HG03045 (cell line): ENCODE data around the gene IQCB1.
"Not testable (repeated sequence)": the region's sequence is repeated elsewhere in the genome, so short reads cannot be mapped to it uniquely, and the experiment has no call there.

ENCODE experiments used
- ATAC-seq: cut with Tn5 transposase; IDR thresholded peaks from one replicate; pipeline ENCODE4 v1.9.1; 2021; ENCODE audit warnings: mild to moderate bottlenecking, moderate library complexity; ENCODE audit not compliant: unreplicated experiment

The IQCB1 gene, protein sequence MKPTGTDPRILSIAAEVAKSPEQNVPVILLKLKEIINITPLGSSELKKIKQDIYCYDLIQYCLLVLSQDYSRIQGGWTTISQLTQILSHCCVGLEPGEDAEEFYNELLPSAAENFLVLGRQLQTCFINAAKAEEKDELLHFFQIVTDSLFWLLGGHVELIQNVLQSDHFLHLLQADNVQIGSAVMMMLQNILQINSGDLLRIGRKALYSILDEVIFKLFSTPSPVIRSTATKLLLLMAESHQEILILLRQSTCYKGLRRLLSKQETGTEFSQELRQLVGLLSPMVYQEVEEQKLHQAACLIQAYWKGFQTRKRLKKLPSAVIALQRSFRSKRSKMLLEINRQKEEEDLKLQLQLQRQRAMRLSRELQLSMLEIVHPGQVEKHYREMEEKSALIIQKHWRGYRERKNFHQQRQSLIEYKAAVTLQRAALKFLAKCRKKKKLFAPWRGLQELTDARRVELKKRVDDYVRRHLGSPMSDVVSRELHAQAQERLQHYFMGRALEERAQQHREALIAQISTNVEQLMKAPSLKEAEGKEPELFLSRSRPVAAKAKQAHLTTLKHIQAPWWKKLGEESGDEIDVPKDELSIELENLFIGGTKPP

DNA sequence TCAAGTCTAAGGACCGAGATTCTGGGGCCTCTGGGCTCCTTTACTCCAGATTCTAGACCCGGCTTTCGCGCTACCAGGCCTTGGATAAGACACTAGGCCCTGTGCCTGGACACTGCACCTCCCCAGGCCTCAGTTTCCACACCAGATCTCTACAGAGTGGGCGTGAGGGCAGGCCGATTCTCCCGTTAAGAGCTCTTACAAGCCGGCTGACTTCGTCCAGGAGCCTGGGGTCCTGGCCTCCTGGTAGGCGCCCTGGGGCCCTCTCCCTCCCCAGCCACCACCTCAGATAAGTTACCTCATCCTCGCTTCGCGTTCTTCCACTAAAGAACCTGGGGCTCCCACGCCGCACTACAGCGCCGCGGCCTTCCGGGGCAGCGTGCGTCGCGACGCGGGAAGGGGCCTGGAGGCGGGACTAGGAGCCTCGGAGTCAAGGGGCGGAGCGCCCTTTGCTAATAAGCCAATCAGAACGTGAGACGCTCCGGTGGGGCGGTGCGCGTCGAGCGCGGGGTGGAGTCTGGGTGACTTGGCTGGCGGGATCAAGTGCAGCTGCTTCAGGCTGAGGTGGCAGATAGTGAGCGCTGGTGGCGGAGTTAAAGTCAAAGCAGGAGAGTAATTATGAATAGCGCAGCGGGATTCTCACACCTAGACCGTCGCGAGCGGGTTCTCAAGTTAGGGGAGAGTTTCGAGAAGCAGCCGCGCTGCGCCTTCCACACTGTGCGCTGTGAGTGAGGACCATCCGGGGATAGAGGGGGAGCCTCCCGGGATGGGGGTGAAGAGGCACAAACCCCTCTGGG is at the start of gene IQCB1, which contains the start of gene EAF2:
Gene IQCB1 (minus strand): TSS at position 390 of the 794 bp plus-strand sequence. CDS start 6,100 bp downstream, outside the sequence.
Gene EAF2 (plus strand): TSS at position 539 of the 794 bp plus-strand sequence. CDS start 77 bp downstream, at position 616.
- ATAC-seq = peak; percentile 98

DNA sequence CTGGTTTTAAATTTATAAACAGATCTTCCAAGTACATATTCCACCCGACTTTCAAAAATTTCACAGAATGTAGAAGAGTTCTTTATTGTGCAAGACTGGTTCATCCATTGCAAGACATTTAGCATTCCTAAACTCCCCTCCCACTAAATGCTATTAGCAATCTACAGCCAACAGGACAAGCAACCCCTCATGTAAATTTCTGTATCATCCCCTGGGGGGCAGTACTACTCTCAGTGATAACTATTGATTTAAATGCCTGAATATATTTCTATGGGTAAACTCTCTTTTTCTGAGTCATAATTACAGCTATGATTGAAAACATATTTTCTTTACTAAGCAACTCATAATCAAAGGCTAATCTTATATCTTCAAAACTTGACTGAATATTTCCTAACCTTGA is 48.6 kb upstream of the IQCB1 start:
- ATAC-seq = no peak

DNA sequence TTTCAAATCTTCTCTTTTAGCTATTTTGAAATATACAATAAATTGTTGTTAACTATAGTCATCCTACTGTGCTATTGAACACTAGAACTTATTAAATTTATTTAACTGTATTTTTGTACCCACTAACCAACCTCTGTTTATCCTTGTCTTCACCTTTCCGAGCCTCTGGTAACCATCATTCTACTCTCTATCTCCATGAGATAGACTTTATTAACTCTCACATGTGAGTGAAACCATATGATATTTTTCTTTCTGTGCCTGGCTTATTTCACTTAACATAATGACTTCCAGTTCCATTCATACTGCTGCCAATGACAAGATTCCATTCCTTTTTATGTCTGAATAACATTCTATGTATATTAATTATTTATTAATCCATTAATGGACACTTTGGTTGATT is 43.6 kb upstream of the IQCB1 start:
- ATAC-seq = no peak

DNA sequence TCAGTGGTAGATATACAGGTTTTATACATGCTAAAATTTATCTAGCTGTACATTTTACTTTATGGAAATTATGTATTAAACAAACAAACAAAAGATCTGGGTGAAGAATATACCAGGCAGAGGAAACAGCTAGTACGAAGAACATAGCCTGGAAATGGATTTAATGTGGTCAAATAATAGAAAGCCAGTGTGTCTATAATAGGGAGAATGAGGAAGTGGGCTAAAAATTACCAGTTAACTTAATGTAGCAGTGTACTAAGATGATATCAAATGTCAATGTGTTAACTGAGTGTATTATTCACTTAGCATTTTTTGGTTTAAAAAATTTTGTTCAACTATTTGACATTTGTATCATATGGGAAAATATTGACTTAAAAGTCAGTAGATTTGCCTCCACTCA is 36.6 kb upstream of the IQCB1 start:
- no peak for ATAC-seq

DNA sequence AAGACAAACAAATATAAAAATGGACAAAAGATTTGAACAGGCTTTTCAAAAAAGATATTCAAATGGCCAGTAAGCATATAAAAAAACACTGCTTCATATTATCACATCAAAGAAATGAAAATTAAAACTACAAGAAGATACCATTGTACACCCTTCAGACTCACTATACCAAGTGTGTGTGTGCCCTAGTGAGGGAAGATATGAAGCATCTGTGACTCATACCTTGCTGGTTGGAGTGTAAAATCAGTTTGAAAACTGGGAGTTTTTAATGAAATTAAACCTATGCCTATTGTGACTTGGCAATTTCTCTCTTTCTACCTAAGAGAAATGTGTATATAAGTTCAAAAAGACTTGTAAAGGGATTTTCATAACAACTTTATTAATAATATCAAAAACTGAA is 35.9 kb upstream of the IQCB1 start:
- ATAC-seq = no peak

DNA sequence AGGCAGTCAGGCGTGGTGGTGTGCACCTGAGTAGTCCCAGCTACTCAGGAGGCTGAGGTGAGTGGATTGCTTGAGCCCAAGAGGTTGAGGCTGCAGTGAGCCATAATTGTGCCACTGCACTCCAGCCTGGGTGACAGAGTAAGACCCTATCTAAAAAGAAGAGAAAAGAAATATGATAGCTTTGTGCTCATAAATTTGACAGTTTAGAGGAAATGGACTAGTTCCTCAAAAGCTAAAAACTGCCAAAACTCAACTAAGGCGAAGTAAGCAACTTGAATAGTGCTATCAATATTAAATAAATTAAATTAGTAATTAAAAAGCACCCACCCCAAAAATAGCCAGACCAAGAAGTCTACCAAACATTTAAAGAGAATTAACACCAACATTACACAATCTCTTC is 34.9 kb upstream of the IQCB1 start:
- ATAC-seq = no peak

DNA sequence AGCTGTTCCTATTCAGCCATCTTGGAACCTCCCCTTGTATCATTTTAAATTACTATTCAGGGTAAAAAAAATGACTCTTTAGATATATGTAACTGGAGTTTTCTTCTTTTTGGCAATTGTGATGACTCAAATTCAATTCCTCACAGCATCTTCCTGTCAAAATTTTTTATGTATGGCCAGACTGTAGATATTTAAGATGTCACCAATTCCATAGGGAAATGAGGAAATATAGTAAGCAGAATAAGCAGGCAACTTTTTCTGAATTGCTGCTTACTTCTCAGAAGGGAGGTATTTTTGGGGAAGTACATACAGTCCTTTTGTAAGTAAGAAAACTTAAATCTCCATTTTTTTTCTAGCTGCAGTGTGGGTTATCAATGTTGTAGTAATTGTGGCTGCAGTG is 28.9 kb upstream of the IQCB1 start:
- ATAC-seq = no peak

DNA sequence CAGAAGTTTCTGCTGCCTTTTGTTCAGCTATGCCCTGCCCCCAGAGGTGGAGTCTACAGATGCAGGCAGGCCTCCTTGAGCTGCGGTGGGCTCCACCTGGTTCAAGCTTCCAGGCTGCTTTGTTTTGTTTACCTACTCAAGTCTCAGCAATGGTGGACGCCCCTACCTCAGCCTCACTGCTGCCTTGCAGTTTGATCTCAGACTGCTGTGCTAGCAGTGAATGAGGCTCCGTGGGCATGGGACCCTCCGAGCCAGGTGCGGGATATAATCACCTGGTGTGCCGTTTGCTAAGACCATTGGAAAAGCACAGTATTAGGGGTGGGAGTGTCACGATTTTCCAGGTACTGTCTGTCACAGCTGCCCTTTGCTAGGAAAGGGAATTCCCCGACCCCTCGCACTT is 28.4 kb upstream of the IQCB1 start:
- ATAC-seq = not testable (repeated sequence)

DNA sequence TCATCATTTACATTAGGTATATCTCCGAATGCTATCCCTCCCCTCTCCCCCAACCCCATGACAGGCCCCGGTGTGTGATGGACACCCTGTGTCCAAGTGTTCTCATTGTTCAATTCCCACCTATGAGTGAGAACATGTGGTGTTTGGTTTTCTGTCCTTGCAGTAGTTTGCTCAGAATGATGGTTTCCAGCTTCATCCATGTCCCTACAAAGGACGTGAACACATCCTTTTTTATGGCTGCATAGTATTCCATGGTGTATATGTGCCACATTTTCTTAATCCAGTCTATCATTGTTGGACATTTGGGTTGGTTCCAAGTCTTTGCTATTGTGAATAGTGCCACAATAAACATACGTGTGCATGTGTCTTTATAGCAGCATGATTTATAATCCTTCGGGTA is 22.9 kb upstream of the IQCB1 start:
- not testable (repeated sequence) for ATAC-seq

DNA sequence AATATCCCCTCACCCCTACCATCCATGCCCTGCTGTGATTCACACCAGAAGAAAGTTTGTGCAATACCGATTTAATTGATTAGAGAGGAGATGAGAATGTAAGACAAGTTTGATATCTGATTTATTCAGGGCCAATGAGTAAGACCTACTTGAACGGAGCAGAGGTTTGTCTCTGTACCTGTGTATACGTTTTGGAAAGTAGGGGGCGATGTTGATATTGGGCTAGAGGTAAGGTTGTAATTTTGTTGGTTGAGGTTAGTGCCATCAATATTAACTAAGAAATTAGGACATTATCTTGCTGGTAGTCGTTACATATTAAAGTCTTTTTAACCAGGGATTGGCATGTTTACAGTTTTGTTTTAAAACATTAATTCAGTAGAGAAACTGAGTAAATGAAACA is 20.7 kb upstream of the IQCB1 start:
- no peak for ATAC-seq

DNA sequence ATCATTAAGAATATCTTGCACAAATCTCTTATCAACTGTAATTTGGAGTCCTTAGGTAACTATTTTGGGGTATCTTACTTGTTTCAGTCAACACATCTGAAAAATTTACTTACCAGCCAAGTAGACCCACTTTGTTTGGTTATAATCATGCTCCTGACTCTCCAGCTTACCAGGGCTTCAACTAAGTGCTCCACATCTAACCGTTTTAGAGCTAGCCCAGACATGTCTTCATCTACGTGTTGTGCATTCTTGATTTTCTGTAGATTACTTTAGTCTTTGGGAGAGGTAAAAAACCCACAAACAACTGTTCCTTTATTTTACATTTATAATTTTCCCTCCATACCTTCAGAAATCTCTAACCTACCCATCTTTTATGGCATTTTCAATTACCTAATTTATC is 17.4 kb upstream of the IQCB1 start:
- no peak for ATAC-seq

DNA sequence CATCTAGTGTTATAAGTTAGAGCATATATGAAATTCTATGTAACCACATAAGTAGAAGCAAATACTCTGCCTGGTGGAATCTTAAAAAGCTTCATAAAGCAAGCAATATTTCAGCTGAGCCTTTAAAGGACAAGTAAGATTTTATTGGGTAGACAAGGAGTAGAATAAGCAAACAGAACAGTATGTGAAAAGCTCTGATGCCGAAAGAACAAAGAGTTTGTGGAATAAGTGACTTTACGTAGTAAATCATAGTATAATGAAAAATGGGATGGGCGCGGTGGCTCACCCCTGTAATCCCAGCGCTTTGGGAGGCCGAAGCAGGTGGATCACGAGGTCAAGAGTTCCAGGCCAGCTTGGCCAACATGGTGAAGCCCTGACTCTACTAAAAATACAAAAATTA is 10.0 kb upstream of the IQCB1 start:
- ATAC-seq = no peak

DNA sequence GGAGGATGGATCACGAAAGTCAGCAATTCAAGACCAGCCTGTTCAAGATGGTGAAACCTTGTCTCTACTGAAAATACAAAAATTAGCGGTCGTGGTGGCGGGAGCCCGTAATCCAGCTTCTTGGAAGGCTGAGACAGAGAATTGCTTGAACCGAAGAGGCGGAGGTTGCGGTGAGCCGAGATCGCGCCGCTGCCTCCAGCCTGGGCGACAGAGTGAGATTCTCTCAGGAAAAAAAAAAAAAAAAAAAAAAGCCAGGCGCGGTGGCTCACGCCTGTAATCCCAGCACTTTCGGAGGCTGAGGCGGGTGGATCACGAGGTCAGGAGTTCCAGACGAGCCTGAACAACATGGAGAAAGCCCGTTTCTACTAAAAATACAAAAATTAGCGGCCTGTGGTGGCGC is 5.1 kb upstream of the IQCB1 start:
- no peak for ATAC-seq

DNA sequence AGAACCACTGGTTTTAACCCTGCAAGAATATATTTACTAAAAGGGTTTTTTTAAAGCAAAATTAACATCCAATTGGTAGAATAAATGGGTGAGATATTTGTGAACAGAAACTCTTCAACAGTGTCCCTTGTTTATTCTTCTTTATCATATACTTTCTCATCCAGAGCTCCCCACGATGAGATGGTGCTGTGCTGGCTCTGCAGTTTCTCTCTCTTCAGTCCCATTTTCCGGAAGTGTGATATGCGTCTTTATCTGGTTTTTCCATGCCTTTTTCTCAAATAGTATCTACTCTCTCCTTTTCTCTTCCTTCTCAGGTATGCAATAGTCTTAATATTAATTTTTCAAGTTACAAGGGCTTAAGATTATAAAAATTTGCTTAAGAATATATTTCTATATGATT is 1.6 kb upstream of the IQCB1 start:
- ATAC-seq = no peak

DNA sequence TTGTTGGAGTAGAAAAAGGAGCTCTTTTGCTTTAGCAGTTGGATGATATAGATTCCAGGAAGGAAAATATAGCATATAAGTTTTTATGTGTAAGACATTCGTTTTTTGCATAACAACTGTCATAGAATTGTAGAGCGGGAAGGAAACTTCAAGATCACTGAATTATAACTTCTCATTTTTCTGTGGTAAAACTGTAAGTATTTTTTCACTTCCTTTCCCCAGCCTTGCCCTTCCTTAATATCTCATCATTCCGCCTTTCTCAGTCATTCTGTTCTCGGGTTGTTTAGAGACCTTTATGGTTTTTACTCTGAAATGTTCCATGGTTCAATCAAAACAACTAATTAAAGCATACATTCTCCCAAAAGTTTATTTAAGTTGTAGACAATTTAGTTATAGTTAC is 1.2 kb upstream of the IQCB1 start:
- ATAC-seq = no peak

DNA sequence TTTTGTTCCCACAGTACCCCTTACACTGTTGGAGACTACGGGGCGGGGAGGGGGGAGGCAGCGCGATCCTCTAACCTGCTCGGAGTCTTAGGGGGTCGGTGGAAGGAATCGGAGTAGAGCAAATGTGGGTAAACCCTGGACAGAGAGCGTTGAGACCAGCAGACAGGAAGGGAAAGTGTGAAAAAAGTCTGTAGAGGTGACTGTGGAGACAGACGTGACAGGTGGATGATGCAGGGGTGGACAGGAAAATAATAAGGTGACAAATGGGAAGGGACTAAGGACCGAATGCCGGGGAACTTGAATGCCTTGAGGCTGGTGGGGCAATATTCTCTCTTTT is 573 bp upstream of the IQCB1 start:
- ATAC-seq = peak; percentile 26

DNA sequence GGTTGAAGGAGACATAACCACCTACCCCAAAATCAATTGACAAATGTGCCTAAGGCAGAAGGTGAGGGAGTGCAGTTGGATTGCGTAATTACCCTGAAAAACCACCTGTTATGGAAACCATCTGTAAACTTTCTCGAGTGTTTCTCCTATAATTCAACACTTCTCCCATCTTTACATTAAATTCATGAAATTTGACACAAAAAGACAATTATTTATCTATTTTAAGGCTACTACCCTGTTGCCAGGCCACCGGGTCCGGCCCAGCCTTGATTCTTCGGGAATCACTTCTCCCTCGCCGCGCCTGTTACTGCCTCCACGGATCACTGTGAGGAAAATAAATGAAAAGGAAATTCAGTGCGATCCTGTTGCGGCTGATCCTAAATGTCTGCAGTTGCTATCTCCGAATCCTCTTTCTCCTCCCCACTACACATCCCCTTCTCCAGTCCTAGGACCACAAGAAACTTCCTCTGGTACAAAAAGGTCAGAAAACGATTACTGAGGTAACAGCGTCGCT is 646 bp downstream of the IQCB1 start:
- peak; percentile 1 for ATAC-seq

DNA sequence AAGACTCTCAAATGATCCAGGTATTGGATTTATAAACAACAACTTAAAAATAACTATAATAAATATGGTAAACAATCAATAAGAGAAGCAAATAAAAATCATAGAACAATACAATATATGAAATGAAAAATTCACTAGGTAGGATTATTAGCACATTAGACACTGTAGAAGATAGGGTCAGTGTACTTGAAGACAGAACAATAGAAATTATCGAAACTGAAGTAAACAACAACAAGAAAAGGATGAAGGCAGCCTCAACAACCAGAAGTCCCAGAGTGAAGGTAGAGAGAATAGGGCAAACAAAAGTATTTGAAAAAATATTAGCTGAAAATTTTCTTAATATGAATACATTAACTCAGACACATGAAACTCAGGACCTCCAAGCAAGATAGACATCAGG is 11.9 kb downstream of the IQCB1 start:
- no peak for ATAC-seq

DNA sequence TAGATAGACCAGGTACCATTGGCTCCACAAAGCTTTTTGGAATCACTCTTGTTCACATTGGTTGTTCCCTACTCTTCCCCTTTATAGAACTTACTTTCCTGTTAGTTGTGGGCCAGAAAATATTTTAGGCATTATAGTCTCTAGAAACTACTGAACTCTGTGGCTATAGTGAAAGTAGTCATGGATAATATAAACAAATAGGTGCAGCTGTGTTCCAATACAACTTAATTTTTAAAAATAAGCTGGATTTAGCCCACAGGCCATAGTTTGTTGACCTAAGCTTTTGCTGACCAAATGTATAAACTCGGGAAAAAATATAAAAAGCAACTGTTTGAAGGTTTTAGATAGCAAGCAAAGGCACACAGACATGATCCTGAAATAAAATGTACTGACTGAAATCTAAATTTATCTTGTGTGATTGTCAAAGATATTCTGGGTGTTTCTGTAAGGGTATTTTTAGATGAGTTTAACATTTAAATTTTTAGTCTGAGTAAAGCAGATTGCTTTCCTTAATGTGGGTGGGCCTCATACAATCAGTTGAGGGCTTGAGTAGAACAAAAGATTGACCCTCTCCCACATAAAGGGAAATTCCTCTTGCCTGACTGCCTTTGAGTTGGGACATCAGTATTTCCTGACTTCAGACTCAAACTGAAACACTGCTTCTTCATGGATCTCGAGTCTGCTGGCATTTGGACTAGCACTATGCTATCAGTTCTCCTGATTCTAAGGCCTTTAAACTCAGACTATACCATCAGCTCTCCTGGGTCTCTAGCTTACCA is 13.2 kb downstream of the IQCB1 start:
- no peak for ATAC-seq

DNA sequence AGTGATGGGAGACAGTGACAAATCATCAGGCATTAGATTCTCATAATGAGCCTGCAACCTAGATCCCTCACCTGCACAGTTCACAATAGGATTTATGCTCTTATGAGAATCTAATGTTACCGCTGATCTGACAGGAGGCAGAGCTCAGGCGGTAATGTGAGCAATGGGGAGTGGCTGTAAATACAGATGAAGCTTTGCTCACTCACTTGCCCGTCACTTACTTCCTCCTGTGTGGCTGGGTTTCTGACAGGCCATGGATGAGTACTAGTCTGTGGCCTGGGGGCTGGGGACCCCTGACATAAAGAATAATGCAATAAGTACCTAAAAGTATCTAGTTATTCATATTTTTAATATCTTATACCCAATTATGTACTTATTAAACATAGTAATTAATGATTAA is 15.6 kb downstream of the IQCB1 start:
- ATAC-seq = no peak

DNA sequence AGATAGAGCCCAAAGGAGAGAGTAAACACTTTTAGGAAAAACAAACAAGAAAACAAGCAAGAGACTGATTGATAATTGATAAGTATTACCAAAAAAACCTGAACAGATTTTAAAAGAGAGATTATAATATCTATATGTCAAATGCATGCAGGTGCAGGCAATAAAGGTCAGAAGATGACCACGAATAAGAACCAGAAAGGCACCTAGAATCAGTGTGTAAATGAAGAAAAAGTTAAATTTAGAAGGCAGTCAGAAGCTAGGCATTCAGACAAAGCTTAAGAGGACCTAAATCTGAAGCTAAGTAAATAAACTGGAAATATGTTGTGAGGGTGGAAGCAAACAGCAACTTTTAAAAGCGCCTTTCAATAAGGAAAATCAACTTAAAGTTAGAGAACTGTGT is 16.3 kb downstream of the IQCB1 start:
- ATAC-seq = no peak
